Endothelial cell (in vitro differentiated cells): ENCODE data around the gene SLC25A24. TPM values are rescaled to one million over a fixed set of nuclear protein-coding genes. Genes with fewer than 3 reads are reported as not detected.
"Not testable (repeated sequence)": the region's sequence is repeated elsewhere in the genome, so short reads cannot be mapped to it uniquely, and the experiment has no call there.

Source experiments
- DNase-seq: peaks from one replicate; pipeline ENCODE4 v3.0.0; 2021; ENCODE audit warnings: low spot score
- H3K27ac Mint-ChIP-seq: one replicate; pipeline ENCODE4 v1.8.0; 2021; ENCODE audit warnings: mixed read lengths, inconsistent platforms; ENCODE audit not compliant: unreplicated experiment
- H3K27me3 Mint-ChIP-seq: one replicate; pipeline ENCODE4 v1.8.0; 2021; ENCODE audit warnings: mild to moderate bottlenecking, moderate library complexity, mixed read lengths, inconsistent platforms; ENCODE audit not compliant: unreplicated experiment
- H3K36me3 Mint-ChIP-seq: one replicate; pipeline ENCODE4 v1.8.0; 2021; ENCODE audit warnings: mild to moderate bottlenecking, low read depth, mixed read lengths, inconsistent platforms; ENCODE audit not compliant: unreplicated experiment
- H3K4me1 Mint-ChIP-seq: one replicate; pipeline ENCODE4 v1.8.0; 2021; ENCODE audit warnings: mild to moderate bottlenecking, mixed read lengths, inconsistent platforms; ENCODE audit not compliant: unreplicated experiment
- H3K4me3 Mint-ChIP-seq: one replicate; pipeline ENCODE4 v1.8.0; 2021; ENCODE audit warnings: mild to moderate bottlenecking, mixed read lengths, inconsistent platforms; ENCODE audit not compliant: unreplicated experiment
- H3K9me3 Mint-ChIP-seq: one replicate; pipeline ENCODE4 v1.8.0; 2021; ENCODE audit warnings: mixed read lengths, inconsistent platforms; ENCODE audit not compliant: unreplicated experiment
- total RNA-seq: library from RNA; stranded (reverse); fragmentation: NEBNext Ultra II Directional; extraction: Animal tissue kit (Norgen Biotek cat#: 25700); gene quantifications from one replicate; pipeline ENCODE4 v1.2.1, GENCODE V29; 2021; ENCODE audit not compliant: unreplicated experiment
- TF ChIP-seq, protein P1 (sequence below): fragments of 200-600 bp; sonication (generic); IDR thresholded peaks from one replicate; pipeline ENCODE4 v1.5.0; 2021; ENCODE audit warnings: antibody characterized with exemption; ENCODE audit not compliant: unreplicated experiment

The SLC25A24 gene
- total RNA-seq, 1 donor from 2014 or later = 51.1 TPM

DNA sequence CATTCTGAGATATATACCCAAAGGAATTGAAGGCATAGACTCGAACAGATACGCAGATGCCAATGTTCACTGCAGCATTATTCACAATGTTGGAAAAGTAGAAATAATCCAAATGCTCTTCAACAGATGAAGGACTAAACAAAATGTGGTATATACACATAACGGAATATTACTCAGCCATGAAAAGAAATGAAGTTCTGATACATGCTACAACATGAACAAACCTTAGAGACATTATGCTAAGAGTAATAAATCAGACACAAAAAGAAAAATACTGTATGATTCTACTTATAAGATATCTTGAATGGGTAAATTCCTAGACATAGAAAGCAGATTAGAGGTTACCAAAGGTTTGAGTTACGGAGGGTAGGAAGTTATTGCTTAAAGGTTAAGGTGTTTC lies 57.9 kb downstream of the SLC25A24 start:
- Mint-ChIP-seq H3K4me1 (peaks cover 13% of the 10 kb centered on the region), H3K4me3 (no peak overlapping the region), H3K36me3 (peaks cover 68% of the 10 kb centered on the region), H3K27me3 (peaks cover 3% of the 10 kb centered on the region), H3K9me3 (peaks cover 6% of the 10 kb centered on the region), H3K27ac (no peak overlapping the region)
- TF ChIP-seq, protein P1, sequence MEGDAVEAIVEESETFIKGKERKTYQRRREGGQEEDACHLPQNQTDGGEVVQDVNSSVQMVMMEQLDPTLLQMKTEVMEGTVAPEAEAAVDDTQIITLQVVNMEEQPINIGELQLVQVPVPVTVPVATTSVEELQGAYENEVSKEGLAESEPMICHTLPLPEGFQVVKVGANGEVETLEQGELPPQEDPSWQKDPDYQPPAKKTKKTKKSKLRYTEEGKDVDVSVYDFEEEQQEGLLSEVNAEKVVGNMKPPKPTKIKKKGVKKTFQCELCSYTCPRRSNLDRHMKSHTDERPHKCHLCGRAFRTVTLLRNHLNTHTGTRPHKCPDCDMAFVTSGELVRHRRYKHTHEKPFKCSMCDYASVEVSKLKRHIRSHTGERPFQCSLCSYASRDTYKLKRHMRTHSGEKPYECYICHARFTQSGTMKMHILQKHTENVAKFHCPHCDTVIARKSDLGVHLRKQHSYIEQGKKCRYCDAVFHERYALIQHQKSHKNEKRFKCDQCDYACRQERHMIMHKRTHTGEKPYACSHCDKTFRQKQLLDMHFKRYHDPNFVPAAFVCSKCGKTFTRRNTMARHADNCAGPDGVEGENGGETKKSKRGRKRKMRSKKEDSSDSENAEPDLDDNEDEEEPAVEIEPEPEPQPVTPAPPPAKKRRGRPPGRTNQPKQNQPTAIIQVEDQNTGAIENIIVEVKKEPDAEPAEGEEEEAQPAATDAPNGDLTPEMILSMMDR = no peak
- no peak for DNase-seq

DNA sequence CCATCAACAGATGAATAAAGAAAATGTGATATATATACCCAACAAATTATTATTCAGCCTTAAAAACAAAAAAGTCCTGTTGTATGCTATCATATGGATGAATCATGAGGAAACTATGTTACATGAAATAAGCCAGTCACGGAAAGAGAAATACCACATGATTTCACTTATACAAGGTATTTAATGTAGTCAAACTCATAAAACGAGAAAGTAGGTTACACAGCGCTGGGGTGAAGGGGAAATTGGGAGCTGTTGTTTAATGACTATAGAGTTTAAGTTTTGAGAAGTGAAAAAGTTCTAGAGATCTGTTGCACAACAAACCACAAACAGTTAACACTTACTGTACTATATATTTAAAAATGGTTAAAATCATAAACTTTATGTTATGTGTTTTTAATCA lies 58.5 kb downstream of the SLC25A24 start:
- TF ChIP-seq, protein P1 = no peak
- H3K4me3 Mint-ChIP-seq = no peak overlapping the region
- peaks cover 61% of the 10 kb centered on the region for H3K36me3 Mint-ChIP-seq
- no peak for DNase-seq
- peaks cover 3% of the 10 kb centered on the region for H3K27me3 Mint-ChIP-seq
- H3K9me3 Mint-ChIP-seq = peaks cover 6% of the 10 kb centered on the region
- peaks cover 17% of the 10 kb centered on the region for H3K4me1 Mint-ChIP-seq
- no peak overlapping the region for H3K27ac Mint-ChIP-seq

DNA sequence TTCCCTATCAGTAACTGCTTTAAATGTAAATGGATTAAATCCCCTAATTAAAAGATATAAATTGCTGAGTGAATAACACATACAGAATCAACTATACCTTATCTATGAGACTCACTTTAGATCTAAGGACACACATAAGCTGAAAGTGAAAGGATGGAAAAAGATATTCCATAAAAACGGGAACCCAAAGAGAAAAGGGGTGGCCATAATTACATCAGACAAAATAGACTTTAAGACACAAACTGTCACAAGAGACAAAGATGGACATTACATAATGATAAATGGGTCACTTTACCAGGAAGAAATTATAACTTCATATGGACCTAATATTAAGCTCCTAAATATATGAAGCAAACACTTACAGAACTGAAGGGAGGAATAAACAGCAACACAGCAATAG lies 59.2 kb downstream of the SLC25A24 start:
- no peak for DNase-seq
- peak overlapping the region; percentile 15 for H3K4me3 Mint-ChIP-seq
- H3K9me3 Mint-ChIP-seq = peaks cover 1% of the 10 kb centered on the region
- no peak overlapping the region for H3K27ac Mint-ChIP-seq
- peaks cover 17% of the 10 kb centered on the region for H3K4me1 Mint-ChIP-seq
- peaks cover 3% of the 10 kb centered on the region for H3K27me3 Mint-ChIP-seq
- TF ChIP-seq, protein P1 = no peak
- peaks cover 54% of the 10 kb centered on the region for H3K36me3 Mint-ChIP-seq

DNA sequence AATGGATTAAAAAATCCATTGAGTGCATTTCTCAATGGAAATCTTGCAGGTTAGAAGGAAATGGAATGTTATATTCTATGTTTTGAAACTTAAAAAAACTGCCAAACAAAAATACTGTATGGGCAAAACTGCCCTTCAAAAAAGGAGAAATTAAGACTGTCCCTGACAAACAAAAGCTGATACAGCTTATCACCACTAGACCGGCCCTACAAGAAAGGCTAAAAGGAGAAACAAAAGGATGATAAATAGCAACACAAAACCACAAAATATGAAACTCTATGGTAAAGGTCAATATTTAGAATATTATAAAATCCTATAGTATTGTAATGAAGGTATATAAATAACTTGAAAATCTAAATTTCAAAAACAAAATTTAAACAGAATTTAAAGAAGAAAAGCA lies 60.0 kb downstream of the SLC25A24 start:
- no peaks in the 10 kb centered on the region for H3K9me3 Mint-ChIP-seq
- TF ChIP-seq, protein P1 = no peak
- no peak for DNase-seq
- peaks cover 3% of the 10 kb centered on the region for H3K27me3 Mint-ChIP-seq
- peaks cover 47% of the 10 kb centered on the region for H3K36me3 Mint-ChIP-seq
- H3K4me1 Mint-ChIP-seq = peaks cover 22% of the 10 kb centered on the region
- H3K27ac Mint-ChIP-seq = no peak overlapping the region
- no peak overlapping the region for H3K4me3 Mint-ChIP-seq

DNA sequence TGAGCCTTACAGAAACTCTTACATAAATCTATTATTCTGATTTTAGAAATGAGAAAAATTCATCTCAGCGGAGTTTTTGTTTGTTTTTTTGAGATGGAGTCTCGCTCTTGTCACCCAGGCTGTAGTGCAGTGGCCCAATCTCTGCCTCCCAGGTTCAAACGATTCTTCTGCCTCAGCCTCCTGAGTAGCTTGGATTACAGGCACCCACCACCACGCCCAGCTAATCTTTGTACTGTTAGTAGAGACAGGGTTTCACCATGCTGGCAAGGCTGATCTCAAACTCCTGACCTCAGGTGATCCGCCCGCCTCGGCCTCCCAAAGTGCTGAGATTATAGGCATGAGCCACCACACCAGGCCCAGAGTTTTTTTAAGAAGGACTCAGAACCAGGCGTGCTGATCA lies 60.6 kb downstream of the SLC25A24 start:
- H3K9me3 Mint-ChIP-seq = not testable (repeated sequence)
- peaks cover 41% of the 10 kb centered on the region for H3K36me3 Mint-ChIP-seq

DNA sequence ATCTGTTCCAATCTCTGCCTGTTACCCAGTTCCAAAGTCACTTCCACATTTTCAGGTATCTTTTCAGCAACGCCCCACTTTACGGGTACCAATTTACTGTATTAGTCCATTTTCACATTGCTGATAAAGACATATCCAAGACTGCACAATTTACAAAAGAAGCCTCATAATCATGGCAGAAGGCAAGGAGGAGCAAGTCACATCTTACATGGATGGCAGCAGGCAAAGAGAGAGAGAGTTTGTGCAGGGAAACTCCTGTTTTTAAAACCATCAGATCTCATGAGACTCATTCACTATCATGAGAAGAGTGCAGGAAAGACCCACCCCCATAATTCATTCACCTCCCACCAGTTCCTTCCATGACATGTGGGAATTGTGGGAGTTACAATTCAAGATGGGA lies 67.0 kb downstream of the SLC25A24 start:
- H3K36me3 Mint-ChIP-seq = peaks cover 31% of the 10 kb centered on the region
- not testable (repeated sequence) for H3K9me3 Mint-ChIP-seq, DNase-seq, H3K27me3 Mint-ChIP-seq, H3K27ac Mint-ChIP-seq
- peak overlapping the region; percentile 56 for H3K4me3 Mint-ChIP-seq
- H3K4me1 Mint-ChIP-seq = peaks cover 31% of the 10 kb centered on the region

More for the DNA sequence above, 60.6 kb downstream of the SLC25A24 start:
- H3K27ac Mint-ChIP-seq, H3K27me3 Mint-ChIP-seq, H3K4me3 Mint-ChIP-seq, DNase-seq: not testable (repeated sequence)
- H3K4me1 Mint-ChIP-seq = peaks cover 22% of the 10 kb centered on the region

DNA sequence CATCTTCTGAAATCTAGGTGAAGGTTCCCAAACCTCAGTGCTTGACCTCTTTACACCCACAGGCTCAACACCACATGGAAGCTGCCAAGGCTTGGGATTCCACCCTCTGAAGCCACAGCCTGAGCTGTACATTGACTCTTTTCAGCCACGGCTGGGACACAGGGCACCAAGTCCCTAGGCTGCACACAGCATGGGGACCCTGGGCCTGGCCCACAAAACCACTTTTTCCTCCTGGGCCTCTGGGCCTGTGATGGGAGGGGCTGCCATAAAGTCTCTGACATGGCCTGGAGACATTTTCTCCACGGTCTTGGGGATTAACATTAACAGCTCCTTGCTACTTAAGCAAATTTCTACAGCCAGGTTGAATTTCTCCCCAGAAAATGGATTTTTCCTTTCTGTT lies 67.8 kb downstream of the SLC25A24 start:
- not testable (repeated sequence) for H3K4me3 Mint-ChIP-seq, DNase-seq, H3K9me3 Mint-ChIP-seq, H3K27me3 Mint-ChIP-seq, H3K27ac Mint-ChIP-seq
- H3K4me1 Mint-ChIP-seq = peaks cover 25% of the 10 kb centered on the region
- peaks cover 28% of the 10 kb centered on the region for H3K36me3 Mint-ChIP-seq

DNA sequence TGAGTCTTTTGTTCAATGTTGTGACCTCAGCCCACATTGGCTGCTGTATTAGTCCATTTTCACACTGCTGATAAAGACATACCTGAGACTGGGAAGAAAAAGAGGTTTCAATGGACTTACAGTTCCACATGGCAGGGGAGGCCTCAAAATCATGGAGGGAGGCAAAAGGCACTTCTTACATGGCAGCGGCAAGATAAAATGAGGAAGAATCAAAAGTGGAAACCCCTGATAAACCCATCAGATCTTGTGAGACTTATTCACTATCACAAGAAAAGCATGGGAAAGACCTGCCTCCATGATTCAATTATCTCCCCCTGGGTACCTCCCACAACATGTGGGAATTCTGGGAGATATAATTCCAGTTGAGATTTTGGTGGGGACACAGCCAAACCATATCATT lies 68.9 kb downstream of the SLC25A24 start:
- not testable (repeated sequence) for H3K27me3 Mint-ChIP-seq, DNase-seq, H3K9me3 Mint-ChIP-seq
- H3K4me3 Mint-ChIP-seq = peak overlapping the region; percentile 7
- peak overlapping the region; percentile 3 for H3K27ac Mint-ChIP-seq
- H3K4me1 Mint-ChIP-seq = peaks cover 23% of the 10 kb centered on the region
- H3K36me3 Mint-ChIP-seq = peaks cover 28% of the 10 kb centered on the region
